ENCODE measurements around the gene CDH10.

- TF ChIP-seq FOXP1 (IDR thresholded peaks at IDR 0.05): no peak
- TF ChIP-seq FOXP1 (CRISPR knock-in tag; IDR thresholded peaks at IDR 0.05): no peak
- TF ChIP-seq HNRNPUL1 (IDR thresholded peaks at IDR 0.05; ENCODE audit: low read depth, low read length): no peak
- TF ChIP-seq NFE2L1 (CRISPR knock-in tag; IDR thresholded peaks at IDR 0.05; ENCODE audit: borderline replicate concordance): no peak
- no peak for TF ChIP-seq JUNB (CRISPR knock-in tag; IDR thresholded peaks at IDR 0.05; ENCODE audit: borderline replicate concordance)
- no peak for TF ChIP-seq CTCF (CRISPR knock-in tag; IDR thresholded peaks at IDR 0.05)
- no peak for TF ChIP-seq RNF219 (CRISPR knock-in tag; IDR thresholded peaks at IDR 0.05)
Measured at GRCh38 chr5:24629798-24630197, 15.0 kb downstream of the CDH10 start.

Measured in HepG2 (cell line).